Kidney (tissue), 14 donors: ENCODE measurements around the gene ATP6V1B1. TPM values are rescaled to one million over a fixed set of nuclear protein-coding genes. Genes with fewer than 3 reads are reported as not detected.

Source experiments
- DNase-seq, 5 donors: peaks; one replicate each; pipeline ENCODE4 v3.0.0-alpha.2; 2013 to 2020
- FAIRE-seq: peaks from 2 replicates; lab custom pipeline; 2012; peaks lifted over from hg19 to GRCh38; lab: Jason Lieb, UNC
- H3K27ac ChIP-seq, 2 donors: one replicate each; pipeline ENCODE4 v1.7.0; 2013; ENCODE audit warnings: low read depth in 2 of 2, low read length in 2 of 2, inconsistent platforms in 1 of 2
- H3K27me3 ChIP-seq: one replicate; pipeline ENCODE4 v1.7.1; 2013; ENCODE audit warnings: low read length, inconsistent platforms; ENCODE audit not compliant: control insufficient read depth, insufficient read depth
- H3K36me3 ChIP-seq, 3 donors: one replicate each; pipeline versions ENCODE4 v1.7.0 to v1.7.1; 2013; ENCODE audit warnings: low read length in 3 of 3, control low read depth in 1 of 3, inconsistent platforms in 1 of 3; ENCODE audit not compliant: insufficient read depth in 3 of 3, control insufficient read depth in 2 of 3
- H3K4me1 ChIP-seq, 3 donors: one replicate each; pipeline versions ENCODE4 v1.7.0 to v1.7.1; 2013; ENCODE audit warnings: low read length in 3 of 3, inconsistent platforms in 1 of 3, low read depth in 1 of 3; ENCODE audit not compliant: control insufficient read depth in 2 of 3, insufficient read depth in 2 of 3
- H3K4me3 ChIP-seq, 3 donors: one replicate each; pipeline versions ENCODE4 v1.7.0 to v1.8.1; 2013; ENCODE audit warnings: low read length in 3 of 3, control low read depth in 1 of 3, inconsistent platforms in 1 of 3
- H3K9ac ChIP-seq, 3 donors: one replicate each; pipeline versions ENCODE4 v1.7.0 to v1.7.1; 2013; ENCODE audit warnings: low read length in 3 of 3, control low read depth in 1 of 3, inconsistent platforms in 1 of 3
- H3K9me3 ChIP-seq, 3 donors: one replicate each; pipeline versions ENCODE4 v1.7.0 to v1.7.1; 2013; ENCODE audit warnings: low read length in 3 of 3, control low read depth in 1 of 3, inconsistent platforms in 1 of 3; ENCODE audit not compliant: control insufficient read depth in 2 of 3, insufficient read depth in 1 of 3
- CTCF ChIP-seq: IDR thresholded peaks from 3 replicates; pipeline ENCODE4 v1.5.1; 2012; ENCODE audit warnings: mild to moderate bottlenecking, moderate library complexity, borderline replicate concordance; ENCODE audit not compliant: insufficient read depth; ENCODE audit errors: extremely low read depth
- intact Hi-C: fragments of 100-400 bp; cut with DNase I; formaldehyde crosslinking; loops from one replicate; pipeline ENCODE4 v1.11.1; 2022
- polyA plus RNA-seq: library from polyadenylated mRNA; stranded (reverse); fragments of 350-450 nt; fragmentation: Illumina TruSeq; extraction: RNeasy Lipid Tissue Mini Kit (QIAGEN cat#74804); gene quantifications from one replicate; pipeline ENCODE4 v1.2.3, GENCODE V29; 2014; ENCODE audit warnings: low read depth, low replicate concordance; ENCODE audit not compliant: insufficient read depth
- total RNA-seq: library from RNA; stranded (reverse); fragmentation: NEBNext Ultra II Directional; extraction: Animal tissue kit (Norgen Biotek cat#: 25700); gene quantifications from one replicate; pipeline ENCODE4 v1.2.1, GENCODE V29; 2021
- donor health status: control.
- donor health status: control.
- donor health status: control.
- donor health status: control.
- donor health status: control.
- donor health status: DM: yes; HTN: yes; CAD: no.
- donor health status: Normal renal cell carcinoma (clear cell type).

Gene ATP6V1B1
- total and polyA plus RNA-seq, 2 donors from 2014 or later: 37.9 to 400 TPM

GRCh38 chr2:70902067-70902442 is 33.6 kb upstream of the ATP6V1B1 start:
- FAIRE-seq: no peak
- intact Hi-C loops: no loop called here
- Histone ChIP-seq H3K4me1 (peaks cover 0 to 13% (median 0%) of the 10 kb centered on the region in 3 donors), H3K9me3 (no peaks in the 10 kb centered on the region), H3K9ac (no peak overlapping the region), H3K4me3 (no peak overlapping the region), H3K36me3 (no peaks in the 10 kb centered on the region), H3K27ac (no peak overlapping the region), H3K27me3 (peaks cover 86% of the 10 kb centered on the region)
- TF ChIP-seq CTCF: no peak
- no peak for DNase-seq

DNA sequence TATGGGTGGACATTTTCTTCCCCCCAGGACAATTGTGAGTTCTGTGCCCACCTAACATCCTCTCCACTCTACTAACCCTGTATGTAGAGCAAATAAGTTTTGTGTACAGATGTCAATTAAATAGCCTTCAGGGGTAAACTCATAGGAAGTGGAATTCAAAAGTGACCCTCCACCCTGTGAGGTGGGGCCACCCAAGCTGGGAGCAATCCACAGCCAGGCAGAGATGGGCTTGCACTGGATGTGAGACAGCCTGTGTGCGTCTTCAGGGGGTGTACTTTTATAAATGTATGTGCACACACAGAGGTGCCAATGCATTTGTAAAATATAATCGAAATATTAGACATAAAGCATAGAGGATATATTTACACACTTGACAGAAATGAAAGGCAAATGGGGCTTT is 33.1 kb upstream of the ATP6V1B1 start:
- Histone ChIP-seq H3K9me3 (no peaks in the 10 kb centered on the region), H3K4me3 (no peak overlapping the region), H3K4me1 (peaks cover 0 to 13% (median 0%) of the 10 kb centered on the region in 3 donors), H3K27ac (no peak overlapping the region), H3K27me3 (peaks cover 87% of the 10 kb centered on the region), H3K9ac (no peak overlapping the region), H3K36me3 (no peaks in the 10 kb centered on the region)
- intact Hi-C loops: no loop called here
- DNase-seq (no peak), FAIRE-seq (no peak)
- no peak for TF ChIP-seq CTCF

GRCh38 chr2:70903171-70903570 is 32.5 kb upstream of the ATP6V1B1 start:
- Histone ChIP-seq H3K4me3 (no peak overlapping the region), H3K27ac (no peak overlapping the region), H3K27me3 (peaks cover 87% of the 10 kb centered on the region), H3K4me1 (peaks cover 0 to 13% (median 0%) of the 10 kb centered on the region in 3 donors), H3K9me3 (no peaks in the 10 kb centered on the region), H3K36me3 (no peaks in the 10 kb centered on the region), H3K9ac (no peak overlapping the region)
- intact Hi-C loops: no loop called here
- TF ChIP-seq CTCF: no peak
- DNase-seq (no peak), FAIRE-seq (no peak)

- Histone ChIP-seq H3K36me3 (no peaks in the 10 kb centered on the region), H3K27ac (no peak overlapping the region), H3K9ac (no peak overlapping the region), H3K4me3 (no peak overlapping the region), H3K9me3 (no peaks in the 10 kb centered on the region), H3K4me1 (peaks cover 0 to 13% (median 0%) of the 10 kb centered on the region in 3 donors), H3K27me3 (peaks cover 87% of the 10 kb centered on the region)
- DNase-seq (no peak), FAIRE-seq (no peak)
- intact Hi-C loops: no loop called here
- no peak for TF ChIP-seq CTCF
These were observed 31.9 kb upstream of the ATP6V1B1 start for GRCh38 chr2:70903641-70904340.
